H9 (cell line): Measurements from ENCODE around the gene YPEL1. TPM values are rescaled to one million over a fixed set of nuclear protein-coding genes. Genes with fewer than 3 reads are reported as not detected.
"Not testable (repeated sequence)": the region's sequence is repeated elsewhere in the genome, so short reads cannot be mapped to it uniquely, and the experiment has no call there.

Experiments
- DNase-seq: peaks from one replicate; pipeline ENCODE4 v3.0.0-alpha.2; 2017
- H2AFZ ChIP-seq: one replicate; pipeline ENCODE4 v1.6.1; 2013; ENCODE audit warnings: mild to moderate bottlenecking, low read length, control low read depth, moderate library complexity
- H2AK5ac ChIP-seq: 2 replicates; pipeline ENCODE4 v1.6.1; 2013; ENCODE audit warnings: low read length, control low read depth, mixed read lengths; ENCODE audit not compliant: insufficient read length
- H2BK120ac ChIP-seq: one replicate; pipeline ENCODE4 v1.6.1; 2013; ENCODE audit warnings: low read depth, mild to moderate bottlenecking, low read length, control low read depth, inconsistent platforms; ENCODE audit not compliant: poor library complexity, severe bottlenecking
- H2BK12ac ChIP-seq: 2 replicates; pipeline ENCODE4 v1.6.1; 2013; ENCODE audit warnings: low read length, control low read depth, mixed read lengths, low read depth; ENCODE audit not compliant: insufficient read length
- H2BK15ac ChIP-seq: 2 replicates; pipeline ENCODE4 v1.6.1; 2013; ENCODE audit warnings: low read depth, low read length, control low read depth
- H2BK20ac ChIP-seq: one replicate; pipeline ENCODE4 v1.6.1; 2013; ENCODE audit warnings: low read depth, mild to moderate bottlenecking, low read length, control low read depth, inconsistent platforms; ENCODE audit not compliant: poor library complexity, severe bottlenecking
- H2BK5ac ChIP-seq: 2 replicates; pipeline ENCODE4 v1.6.1; 2013; ENCODE audit warnings: low read length, control low read depth, mixed read lengths; ENCODE audit not compliant: insufficient read length
- H3K14ac ChIP-seq: 2 replicates; pipeline ENCODE4 v1.6.1; 2013; ENCODE audit warnings: low read length, control low read depth; ENCODE audit not compliant: insufficient read depth
- H3K18ac ChIP-seq: 2 replicates; pipeline ENCODE4 v1.6.1; 2013; ENCODE audit warnings: low read depth, mild to moderate bottlenecking, mixed read lengths, low read length, control low read depth; ENCODE audit not compliant: insufficient read length
- H3K23ac ChIP-seq: 2 replicates; pipeline ENCODE4 v1.6.1; 2013; ENCODE audit warnings: low read length, control low read depth, mixed read lengths, low read depth; ENCODE audit not compliant: insufficient read length
- H3K23me2 ChIP-seq: 2 replicates; pipeline ENCODE4 v1.6.1; 2013; ENCODE audit warnings: low read depth, mild to moderate bottlenecking, mixed read lengths, low read length, control low read depth; ENCODE audit not compliant: insufficient read length, poor library complexity, severe bottlenecking
- H3K27ac ChIP-seq: 2 replicates; pipeline ENCODE4 v1.5.1; 2013; ENCODE audit warnings: low read length, control low read depth, mixed read lengths, low read depth; ENCODE audit not compliant: insufficient read length
- H3K27me3 ChIP-seq: 2 replicates; pipeline ENCODE4 v1.6.1; 2013; ENCODE audit warnings: low read length, control low read depth, inconsistent platforms; ENCODE audit not compliant: insufficient read depth
- H3K4ac ChIP-seq: 2 replicates; pipeline ENCODE4 v1.6.1; 2013; ENCODE audit warnings: low read depth, mild to moderate bottlenecking, control low read depth, inconsistent platforms, low read length, moderate library complexity
- H3K4me1 ChIP-seq: 2 replicates; pipeline ENCODE4 v1.6.1; 2013; ENCODE audit warnings: low read length, control low read depth, inconsistent platforms; ENCODE audit not compliant: insufficient read depth
- H3K4me2 ChIP-seq: 2 replicates; pipeline ENCODE4 v1.6.1; 2013; ENCODE audit warnings: low read length, control low read depth, mixed read lengths; ENCODE audit not compliant: insufficient read length, insufficient read depth
- H3K56ac ChIP-seq: 2 replicates; pipeline ENCODE4 v1.6.1; 2013; ENCODE audit warnings: low read depth, mild to moderate bottlenecking, mixed read lengths, low read length, control low read depth; ENCODE audit not compliant: insufficient read length
- H3K79me1 ChIP-seq: 2 replicates; pipeline ENCODE4 v1.6.1; 2013; ENCODE audit warnings: low read depth, mild to moderate bottlenecking, moderate library complexity, low read length, control low read depth, inconsistent platforms; ENCODE audit not compliant: insufficient read depth, poor library complexity, severe bottlenecking
- H3K79me2 ChIP-seq: 2 replicates; pipeline ENCODE4 v1.6.1; 2013; ENCODE audit warnings: low read length, control low read depth, inconsistent platforms; ENCODE audit not compliant: insufficient read depth
- H3K9ac ChIP-seq: 2 replicates; pipeline ENCODE4 v1.6.1; 2013; ENCODE audit warnings: low read length, control low read depth, mixed read lengths; ENCODE audit not compliant: insufficient read length; ENCODE audit errors: extremely low read depth
- H3K9me3 ChIP-seq: one replicate; pipeline ENCODE4 v1.6.1; 2013; ENCODE audit warnings: low read depth, low read length, inconsistent platforms; ENCODE audit not compliant: control insufficient read depth
- H3T11ph ChIP-seq: one replicate; pipeline ENCODE4 v1.6.1; 2013; ENCODE audit warnings: mild to moderate bottlenecking, low read length, control low read depth, inconsistent platforms
- H4K20me1 ChIP-seq: one replicate; pipeline ENCODE4 v1.6.1; 2013; ENCODE audit not compliant: control insufficient read depth, insufficient read length, insufficient read depth
- H4K5ac ChIP-seq: 2 replicates; pipeline ENCODE4 v1.6.1; 2013; ENCODE audit warnings: low read depth, mild to moderate bottlenecking, mixed read lengths, low read length, control low read depth; ENCODE audit not compliant: insufficient read length
- H4K8ac ChIP-seq: replicated peaks from 2 replicates; pipeline ENCODE4 v1.6.1; 2013; ENCODE audit warnings: low read length, control low read depth, mixed read lengths, low read depth; ENCODE audit not compliant: insufficient read length
- H4K91ac ChIP-seq: 2 replicates; pipeline ENCODE4 v1.6.1; 2013; ENCODE audit warnings: low read depth, mild to moderate bottlenecking, moderate library complexity, mixed read lengths, low read length, control low read depth; ENCODE audit not compliant: insufficient read length
- H3K27ac Mint-ChIP-seq, 3 experiments: 2 replicates in 2 of 3; 3 replicates in 1 of 3; pipeline ENCODE4 v1.8.0; 2020 to 2021; ENCODE audit warnings: mixed read lengths in 3 of 3, mild to moderate bottlenecking in 1 of 3, moderate library complexity in 1 of 3
- H3K27me3 Mint-ChIP-seq: 2 replicates; pipeline ENCODE4 v1.8.0; 2021; ENCODE audit warnings: low read depth, mild to moderate bottlenecking, moderate library complexity, mixed read lengths
- H3K36me3 Mint-ChIP-seq, 3 experiments: 2 replicates in 2 of 3; 3 replicates in 1 of 3; pipeline ENCODE4 v1.8.0; 2020 to 2021; ENCODE audit warnings: low read depth in 3 of 3, mixed read lengths in 3 of 3; ENCODE audit not compliant: insufficient read depth in 1 of 3
- H3K4me1 Mint-ChIP-seq, 2 experiments: 2 replicates each; pipeline ENCODE4 v1.8.0; 2020; ENCODE audit warnings: mixed read lengths in 2 of 2
- H3K4me3 Mint-ChIP-seq, 2 experiments: 2 replicates in 1 of 2; 3 replicates in 1 of 2; pipeline ENCODE4 v1.8.0; 2020 to 2021; ENCODE audit warnings: mild to moderate bottlenecking in 2 of 2, mixed read lengths in 2 of 2, moderate library complexity in 1 of 2
- H3K9me3 Mint-ChIP-seq, 2 experiments: 2 replicates in 1 of 2; 3 replicates in 1 of 2; pipeline ENCODE4 v1.8.0; 2020; ENCODE audit warnings: mild to moderate bottlenecking in 2 of 2, mixed read lengths in 2 of 2, moderate library complexity in 1 of 2
- WGBS: extraction: QIAGEN DNeasy Blood & Tissue Kit; methylation state at CpG from one replicate; pipeline ENCODE4 v1.1.7; 2013; ENCODE audit warnings: missing lambda C conversion rate, low lambda C conversion rate, mixed read lengths; ENCODE audit not compliant: insufficient read length; ENCODE audit errors: extremely low coverage; 5-methylcytosine and 5-hydroxymethylcytosine counted together
- total RNA-seq: library from RNA; stranded (reverse); gene quantifications from 2 replicates; pipeline ENCODE4 v1.2.1, GENCODE V29; 2021
- TF ChIP-seq, protein P1 (sequence below): fragments of 200-600 bp; sonication (generic); conservative IDR thresholded peaks from 3 replicates; pipeline ENCODE4 v1.8.0; 2021; ENCODE audit warnings: antibody characterized with exemption, mild to moderate bottlenecking

Gene YPEL1
- total RNA-seq, 1 experiment from 2014 or later = 5.4 TPM

DNA sequence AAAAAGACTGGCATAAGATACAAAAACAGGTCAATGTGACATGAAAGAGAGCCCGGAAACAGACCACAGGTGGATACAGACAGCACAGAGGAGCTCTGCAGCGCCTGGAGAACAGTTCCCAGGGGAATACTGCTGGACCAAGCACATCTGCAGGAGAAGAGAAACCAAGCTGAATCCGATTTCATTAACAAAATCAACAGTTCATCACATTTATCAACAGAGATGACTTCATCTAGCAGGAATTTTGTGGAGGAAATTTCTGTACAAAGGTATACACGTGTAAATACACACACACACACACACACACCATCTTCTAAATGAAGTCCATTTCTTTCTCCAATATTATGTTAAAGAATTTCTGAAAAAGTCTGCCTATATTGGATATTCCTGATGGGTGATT is 17.1 kb downstream of the YPEL1 start:
- H3K23me2 ChIP-seq = no peaks in the 10 kb centered on the region
- no peak overlapping the region for H3K23ac ChIP-seq
- no peak overlapping the region for H2AFZ ChIP-seq
- no peak overlapping the region for H2BK12ac ChIP-seq
- H3K4me2 ChIP-seq = no peak overlapping the region
- no peaks in the 10 kb centered on the region for H4K20me1 ChIP-seq
- Mint-ChIP-seq H3K4me3 (no peak overlapping the region), H3K27me3 (no peaks in the 10 kb centered on the region; the same call in 1 of the 2 replicates), H3K27ac (no peak overlapping the region), H3K36me3 (no peaks in the 10 kb centered on the region; a peak in 1 of 7 replicates), H3K9me3 (no peaks in the 10 kb centered on the region), H3K4me1 (peaks cover 0 to 6% of the 10 kb centered on the region in 2 experiments; a peak in 2 of 4 replicates)
- H4K5ac ChIP-seq = no peak overlapping the region
- H3K27ac ChIP-seq = no peak overlapping the region
- TF ChIP-seq, protein P1, sequence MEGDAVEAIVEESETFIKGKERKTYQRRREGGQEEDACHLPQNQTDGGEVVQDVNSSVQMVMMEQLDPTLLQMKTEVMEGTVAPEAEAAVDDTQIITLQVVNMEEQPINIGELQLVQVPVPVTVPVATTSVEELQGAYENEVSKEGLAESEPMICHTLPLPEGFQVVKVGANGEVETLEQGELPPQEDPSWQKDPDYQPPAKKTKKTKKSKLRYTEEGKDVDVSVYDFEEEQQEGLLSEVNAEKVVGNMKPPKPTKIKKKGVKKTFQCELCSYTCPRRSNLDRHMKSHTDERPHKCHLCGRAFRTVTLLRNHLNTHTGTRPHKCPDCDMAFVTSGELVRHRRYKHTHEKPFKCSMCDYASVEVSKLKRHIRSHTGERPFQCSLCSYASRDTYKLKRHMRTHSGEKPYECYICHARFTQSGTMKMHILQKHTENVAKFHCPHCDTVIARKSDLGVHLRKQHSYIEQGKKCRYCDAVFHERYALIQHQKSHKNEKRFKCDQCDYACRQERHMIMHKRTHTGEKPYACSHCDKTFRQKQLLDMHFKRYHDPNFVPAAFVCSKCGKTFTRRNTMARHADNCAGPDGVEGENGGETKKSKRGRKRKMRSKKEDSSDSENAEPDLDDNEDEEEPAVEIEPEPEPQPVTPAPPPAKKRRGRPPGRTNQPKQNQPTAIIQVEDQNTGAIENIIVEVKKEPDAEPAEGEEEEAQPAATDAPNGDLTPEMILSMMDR = no peak
- no peak overlapping the region for H4K8ac ChIP-seq
- no peak overlapping the region for H3K14ac ChIP-seq
- no peak overlapping the region for H3K4ac ChIP-seq
- DNase-seq = no peak
- H3K79me2 ChIP-seq = no peaks in the 10 kb centered on the region
- H3K9me3 ChIP-seq = no peaks in the 10 kb centered on the region
- no peaks in the 10 kb centered on the region for H3K27me3 ChIP-seq
- H3K56ac ChIP-seq = no peak overlapping the region
- no peak overlapping the region for H2BK5ac ChIP-seq
- H2BK120ac ChIP-seq = no peak overlapping the region
- no peak overlapping the region for H3T11ph ChIP-seq
- H2AK5ac ChIP-seq = no peak overlapping the region
- no peaks in the 10 kb centered on the region for H3K4me1 ChIP-seq
- H4K91ac ChIP-seq = no peak overlapping the region
- H3K9ac ChIP-seq = no peak overlapping the region
- H3K18ac ChIP-seq = no peak overlapping the region
- WGBS = no CpG with 5 or more reads among the region's 4 CpGs
- H2BK20ac ChIP-seq = no peak overlapping the region
- H2BK15ac ChIP-seq = no peak overlapping the region
- no peaks in the 10 kb centered on the region for H3K79me1 ChIP-seq

DNA sequence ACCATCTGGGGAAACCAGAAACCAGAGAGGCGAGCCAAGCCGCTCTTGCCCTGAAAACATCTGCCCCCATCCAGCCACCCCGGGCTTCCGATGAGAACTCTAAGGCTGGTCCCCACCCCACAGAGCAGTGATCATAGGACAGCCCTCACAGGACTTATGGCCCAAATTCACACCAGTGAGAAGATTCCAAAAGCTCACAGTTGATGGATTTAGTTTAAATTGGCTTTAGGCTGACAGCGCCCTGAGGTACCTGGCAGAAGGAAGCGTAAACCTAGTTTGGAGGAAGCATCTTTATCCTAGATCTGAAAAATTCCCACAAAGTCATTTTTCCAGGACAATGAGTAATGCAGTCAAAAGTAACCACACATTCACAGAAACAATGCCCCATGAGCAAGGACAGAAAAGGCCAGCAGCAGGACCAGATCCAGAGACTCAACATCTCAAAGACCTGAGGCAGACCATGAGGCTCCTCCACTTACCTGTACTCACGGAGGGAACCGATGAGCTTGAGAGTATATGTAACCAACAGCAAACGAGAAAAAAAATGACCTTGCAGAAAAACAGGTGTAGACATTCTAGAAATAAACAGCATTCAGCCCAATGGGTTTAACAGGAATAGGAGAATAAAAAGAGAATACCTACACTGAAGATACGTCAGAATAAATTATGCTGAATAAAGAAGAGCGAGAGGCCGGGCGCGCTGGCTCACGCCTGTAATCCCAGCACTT is 19.0 kb downstream of the YPEL1 start:
- H3K9me3 ChIP-seq, H2BK120ac ChIP-seq, H3K9me3 Mint-ChIP-seq, H3K56ac ChIP-seq, H2AFZ ChIP-seq, H3T11ph ChIP-seq, H2BK12ac ChIP-seq, H3K18ac ChIP-seq, H3K4me2 ChIP-seq, H4K8ac ChIP-seq, H3K23ac ChIP-seq, H3K14ac ChIP-seq, H4K91ac ChIP-seq, H4K20me1 ChIP-seq, H3K36me3 Mint-ChIP-seq, H3K9ac ChIP-seq, H3K79me1 ChIP-seq, H3K27me3 Mint-ChIP-seq, H2BK5ac ChIP-seq, H3K4me3 Mint-ChIP-seq, H3K79me2 ChIP-seq, H3K27me3 ChIP-seq, H3K4me1 ChIP-seq, H4K5ac ChIP-seq, H3K4ac ChIP-seq, H2AK5ac ChIP-seq, H3K27ac ChIP-seq, DNase-seq, H2BK20ac ChIP-seq, H3K4me1 Mint-ChIP-seq, H2BK15ac ChIP-seq, H3K23me2 ChIP-seq: not testable (repeated sequence)
- WGBS = no CpG with 5 or more reads among the region's 15 CpGs
- peak overlapping the region in 1 of 3 experiments; percentile 75; a peak in 2 of 7 replicates for H3K27ac Mint-ChIP-seq
